Neuronal stem cell (in vitro differentiated cells): Measurements from ENCODE around the gene SLC25A10.
"Not testable (repeated sequence)": the region's sequence is repeated elsewhere in the genome, so short reads cannot be mapped to it uniquely, and the experiment has no call there.

Experiments used
- DNase-seq: peaks from one replicate; pipeline ENCODE4 v3.0.0-alpha.2; 2013; ENCODE audit warnings: low spot score
- H2AFZ ChIP-seq: one replicate; pipeline ENCODE4 v1.6.1; 2013; ENCODE audit warnings: mild to moderate bottlenecking, low read length, inconsistent platforms
- H2AK5ac ChIP-seq: 2 replicates; pipeline ENCODE4 v1.6.1; 2013; ENCODE audit warnings: low read depth, mild to moderate bottlenecking, inconsistent platforms, low read length, moderate library complexity, mixed read lengths
- H2BK120ac ChIP-seq: 2 replicates; pipeline ENCODE4 v1.6.1; 2013; ENCODE audit warnings: low read depth, mild to moderate bottlenecking, inconsistent platforms, low read length, moderate library complexity, mixed read lengths
- H2BK12ac ChIP-seq: one replicate; pipeline ENCODE4 v1.6.1; 2013; ENCODE audit warnings: low read length, inconsistent platforms
- H2BK15ac ChIP-seq: 2 replicates; pipeline ENCODE4 v1.6.1; 2013; ENCODE audit warnings: mild to moderate bottlenecking, low read length, inconsistent platforms, mixed read lengths
- H2BK5ac ChIP-seq: one replicate; pipeline ENCODE4 v1.6.1; 2013; ENCODE audit warnings: inconsistent platforms, mild to moderate bottlenecking, low read length, moderate library complexity
- H3K14ac ChIP-seq: one replicate; pipeline ENCODE4 v1.6.1; 2013; ENCODE audit warnings: low read length, inconsistent platforms
- H3K18ac ChIP-seq: 2 replicates; pipeline ENCODE4 v1.6.1; 2013; ENCODE audit warnings: low read length, inconsistent platforms
- H3K23ac ChIP-seq: 2 replicates; pipeline ENCODE4 v1.6.1; 2013; ENCODE audit warnings: low read depth, mild to moderate bottlenecking, mixed read lengths, low read length, inconsistent platforms; ENCODE audit not compliant: poor library complexity
- H3K27ac ChIP-seq: replicated peaks from 3 replicates; pipeline ENCODE4 v1.5.1; 2013; ENCODE audit warnings: low read length, inconsistent platforms
- H3K27me3 ChIP-seq, 3 experiments: 2 replicates each; pipeline ENCODE4 v1.6.1; 2013; ENCODE audit warnings: low read length in 3 of 3, mild to moderate bottlenecking in 2 of 3, inconsistent platforms in 1 of 3, low read depth in 1 of 3, mixed read lengths in 1 of 3, moderate library complexity in 1 of 3; ENCODE audit not compliant: control insufficient read depth in 3 of 3, insufficient read depth in 3 of 3
- H3K36me3 ChIP-seq, 2 donors: replicated peaks in 1 of 2; 2 replicates each; pipeline ENCODE4 v1.6.1; 2013; ENCODE audit warnings: low read length in 2 of 2; ENCODE audit not compliant: control insufficient read depth in 2 of 2, insufficient read depth in 2 of 2
- H3K4ac ChIP-seq: 2 replicates; pipeline ENCODE4 v1.6.1; 2013; ENCODE audit warnings: inconsistent platforms, mild to moderate bottlenecking, low read length, moderate library complexity
- H3K4me1 ChIP-seq, 2 donors: 1 replicate in 1 of 2; 2 replicates in 1 of 2; pipeline ENCODE4 v1.6.1; 2013; ENCODE audit warnings: low read length in 2 of 2, low read depth in 1 of 2; ENCODE audit not compliant: control insufficient read depth in 2 of 2, insufficient read depth in 1 of 2
- H3K4me2 ChIP-seq: one replicate; pipeline ENCODE4 v1.6.1; 2013; ENCODE audit warnings: mild to moderate bottlenecking, low read length, inconsistent platforms; ENCODE audit not compliant: insufficient read depth, poor library complexity, severe bottlenecking
- H3K4me3 ChIP-seq, 2 donors: 2 replicates each; pipeline ENCODE4 v1.5.1; 2013; ENCODE audit warnings: low read length in 2 of 2, mild to moderate bottlenecking in 2 of 2, inconsistent platforms in 1 of 2, moderate library complexity in 1 of 2
- H3K79me1 ChIP-seq: one replicate; pipeline ENCODE4 v1.6.1; 2013; ENCODE audit warnings: low read depth, mild to moderate bottlenecking, inconsistent platforms, low read length, moderate library complexity
- H3K9ac ChIP-seq: one replicate; pipeline ENCODE4 v1.6.1; 2013; ENCODE audit warnings: mild to moderate bottlenecking, low read depth, low read length, inconsistent platforms; ENCODE audit not compliant: poor library complexity
- H3K9me3 ChIP-seq, 2 donors: replicated peaks in 1 of 2; 2 replicates each; pipeline versions ENCODE3 to v1.6.1; 2013; ENCODE audit warnings: low read length in 2 of 2, mild to moderate bottlenecking in 2 of 2, inconsistent platforms in 1 of 2, low read depth in 1 of 2, mixed read lengths in 1 of 2, moderate library complexity in 1 of 2; ENCODE audit not compliant: control insufficient read depth in 2 of 2, insufficient read depth in 1 of 2
- H4K8ac ChIP-seq: one replicate; pipeline ENCODE4 v1.6.1; 2013; ENCODE audit warnings: low read depth, mild to moderate bottlenecking, inconsistent platforms, low read length, moderate library complexity
- H4K91ac ChIP-seq: one replicate; pipeline ENCODE4 v1.6.1; 2013; ENCODE audit warnings: low read length, low read depth, mild to moderate bottlenecking, inconsistent platforms; ENCODE audit not compliant: poor library complexity
- whole genome bisulfite sequencing, 2 donors: extraction: QIAGEN DNeasy Blood & Tissue Kit; methylation state at CpG; one replicate each; pipeline ENCODE4 v1.1.7; 2013; ENCODE audit warnings: missing lambda C conversion rate in 2 of 2, mixed read lengths in 1 of 2; ENCODE audit not compliant: insufficient read length in 2 of 2, insufficient replicate concordance in 1 of 2; ENCODE audit errors: extremely low coverage in 2 of 2; 5-methylcytosine and 5-hydroxymethylcytosine counted together

SLC25A10 gene

DNA sequence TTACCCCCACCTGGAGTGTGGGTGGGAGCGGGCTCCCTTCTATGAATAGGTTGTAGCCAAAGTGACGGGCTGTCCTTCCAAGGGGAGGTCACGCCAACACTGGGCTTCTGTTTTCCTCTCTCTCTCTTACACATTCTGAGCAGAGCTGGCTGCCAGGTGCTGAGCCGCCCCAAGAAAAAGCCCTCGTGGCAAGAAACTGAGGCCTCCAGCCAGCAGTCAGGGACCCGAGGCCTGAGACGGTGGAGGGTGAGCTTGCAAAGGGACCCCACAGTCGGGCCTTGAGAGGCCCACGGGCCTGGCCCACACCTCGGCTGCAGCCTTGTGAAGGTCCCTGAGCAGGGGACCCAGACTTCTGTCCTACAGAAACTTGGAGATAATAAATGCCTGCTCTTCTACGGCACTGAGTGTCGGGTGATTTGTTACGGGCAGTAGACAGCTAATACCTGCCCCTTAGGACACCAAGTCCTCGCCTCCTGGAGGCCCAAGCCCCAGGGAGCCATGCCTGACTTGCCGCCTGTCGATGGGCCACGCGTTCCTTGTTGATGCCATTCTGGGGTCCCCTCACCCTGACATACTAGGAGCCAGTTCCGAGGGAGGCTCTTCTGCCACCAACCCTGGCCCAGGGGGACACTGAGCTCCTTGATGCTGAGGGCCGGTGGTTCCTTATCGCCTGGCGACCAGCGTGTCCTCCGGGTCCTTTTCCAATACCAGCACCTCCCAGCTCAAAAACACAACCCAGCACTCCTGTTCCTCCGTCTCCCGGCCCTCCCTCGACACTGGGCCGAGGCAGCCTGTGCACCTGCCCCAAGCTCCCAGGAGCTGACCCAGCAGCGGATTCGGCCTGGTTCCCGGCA lies 26.1 kb downstream of the SLC25A10 start:
- Histone ChIP-seq H3K23ac (no peak overlapping the region), H3K9ac (no peak overlapping the region)

DNA sequence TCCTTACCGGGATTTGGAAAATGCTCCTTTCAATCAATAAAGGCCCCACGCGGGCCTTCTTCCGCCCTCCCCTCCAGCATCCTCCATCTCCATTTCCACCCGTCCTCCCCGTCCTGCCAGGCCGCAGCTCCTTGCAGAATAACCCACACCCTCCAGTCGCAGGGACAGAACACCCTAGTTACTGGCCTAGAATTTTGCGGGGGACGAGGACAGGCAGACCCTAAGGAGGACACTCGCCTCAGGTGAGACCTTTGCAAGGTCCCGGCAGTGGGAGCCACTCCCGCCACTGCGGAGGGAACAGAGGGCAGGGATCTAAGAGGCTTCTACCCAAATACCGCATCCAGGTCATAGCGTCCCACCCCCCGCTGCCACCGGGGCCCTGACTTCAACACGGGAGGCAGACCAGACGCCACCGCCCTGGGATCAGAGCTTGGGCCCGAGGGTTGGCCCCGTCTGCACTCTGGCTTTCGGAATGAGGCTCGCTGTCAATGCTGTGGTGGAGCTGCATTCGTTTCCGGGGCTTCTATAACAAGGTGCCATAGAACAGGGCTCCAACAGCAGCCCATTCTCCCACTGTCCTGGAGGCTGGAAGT lies 26.8 kb downstream of the SLC25A10 start:
- Histone ChIP-seq H2AFZ (no peak overlapping the region), H2BK15ac (peak overlapping the region; percentile 49), H3K4me3 (no peak overlapping the region), H3K4me1 (no peaks in the 10 kb centered on the region), H3K36me3 (no peaks in the 10 kb centered on the region), H3K14ac (peak overlapping the region; percentile 38), H2BK5ac (peak overlapping the region; percentile 75), H3K23ac (no peak overlapping the region), H3K79me1 (no peaks in the 10 kb centered on the region), H2BK12ac (no peak overlapping the region), H3K4ac (no peak overlapping the region), H2BK120ac (no peak overlapping the region), H3K4me2 (no peak overlapping the region), H3K27ac (no peak overlapping the region), H4K8ac (no peak overlapping the region), H3K27me3 (peaks cover 0 to 43% (median 0%) of the 10 kb centered on the region in 3 experiments), H3K9me3 (peaks cover 0 to 2% of the 10 kb centered on the region in 2 donors), H3K18ac (no peak overlapping the region), H2AK5ac (peak overlapping the region; percentile 25), H3K9ac (peak overlapping the region; percentile 70), H4K91ac (no peak overlapping the region)
- no CpG with 5 or more reads among the region's 27 CpGs for WGBS, 2 donors
- no peak for DNase-seq

More for the DNA sequence above, 26.1 kb downstream of the SLC25A10 start:
- Histone ChIP-seq H2AK5ac (peak overlapping the region; percentile 25), H3K4me1 (no peaks in the 10 kb centered on the region), H2BK120ac (no peak overlapping the region), H2BK15ac (no peak overlapping the region), H3K4ac (no peak overlapping the region), H3K14ac (no peak overlapping the region), H3K27ac (no peak overlapping the region), H3K4me3 (no peak overlapping the region), H4K8ac (no peak overlapping the region), H3K4me2 (no peak overlapping the region), H3K36me3 (no peaks in the 10 kb centered on the region), H3K18ac (no peak overlapping the region), H3K79me1 (no peaks in the 10 kb centered on the region), H2BK12ac (peak overlapping the region; percentile 41), H2AFZ (no peak overlapping the region), H3K27me3 (peaks cover 0 to 48% (median 0%) of the 10 kb centered on the region in 3 experiments), H3K9me3 (peaks cover 0 to 2% of the 10 kb centered on the region in 2 donors), H2BK5ac (peak overlapping the region; percentile 75), H4K91ac (no peak overlapping the region)
- whole genome bisulfite sequencing, 2 donors, result no CpG with 5 or more reads among the region's 31 CpGs
- DNase-seq, result no peak

DNA sequence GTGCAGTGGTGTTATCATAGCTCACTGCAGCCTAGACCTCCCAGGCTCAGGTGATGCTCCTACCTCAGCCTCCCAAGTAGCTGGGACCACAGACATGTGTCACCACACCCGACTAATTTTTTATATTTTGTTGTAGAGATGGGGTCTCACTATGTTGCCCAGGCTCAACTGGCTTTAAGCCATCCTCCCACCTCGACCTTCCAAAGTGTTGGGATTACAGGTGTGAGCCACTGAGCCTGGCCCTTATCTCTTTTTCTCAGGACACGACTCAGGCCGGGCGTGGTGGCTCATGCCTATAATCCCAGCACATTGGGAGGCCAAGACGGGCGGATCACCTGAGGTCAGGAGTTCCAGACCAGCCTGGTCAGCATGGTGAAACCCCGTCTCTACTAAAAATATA lies 27.5 kb downstream of the SLC25A10 start:
- WGBS, 2 donors, result no CpG with 5 or more reads among the region's 8 CpGs
- not testable (repeated sequence) for H3K4me1 ChIP-seq, H2BK5ac ChIP-seq, H2BK120ac ChIP-seq, H4K8ac ChIP-seq, H2AFZ ChIP-seq, H2BK12ac ChIP-seq, H3K18ac ChIP-seq, H2AK5ac ChIP-seq, H3K4me3 ChIP-seq, H3K36me3 ChIP-seq, H3K14ac ChIP-seq, H3K4me2 ChIP-seq, H4K91ac ChIP-seq, H3K79me1 ChIP-seq, H3K9ac ChIP-seq, H3K4ac ChIP-seq, H3K27ac ChIP-seq, H2BK15ac ChIP-seq, H3K23ac ChIP-seq, DNase-seq, H3K9me3 ChIP-seq
- H3K27me3 ChIP-seq, result peaks cover 0 to 37% (median 0%) of the 10 kb centered on the region in 3 experiments

DNA sequence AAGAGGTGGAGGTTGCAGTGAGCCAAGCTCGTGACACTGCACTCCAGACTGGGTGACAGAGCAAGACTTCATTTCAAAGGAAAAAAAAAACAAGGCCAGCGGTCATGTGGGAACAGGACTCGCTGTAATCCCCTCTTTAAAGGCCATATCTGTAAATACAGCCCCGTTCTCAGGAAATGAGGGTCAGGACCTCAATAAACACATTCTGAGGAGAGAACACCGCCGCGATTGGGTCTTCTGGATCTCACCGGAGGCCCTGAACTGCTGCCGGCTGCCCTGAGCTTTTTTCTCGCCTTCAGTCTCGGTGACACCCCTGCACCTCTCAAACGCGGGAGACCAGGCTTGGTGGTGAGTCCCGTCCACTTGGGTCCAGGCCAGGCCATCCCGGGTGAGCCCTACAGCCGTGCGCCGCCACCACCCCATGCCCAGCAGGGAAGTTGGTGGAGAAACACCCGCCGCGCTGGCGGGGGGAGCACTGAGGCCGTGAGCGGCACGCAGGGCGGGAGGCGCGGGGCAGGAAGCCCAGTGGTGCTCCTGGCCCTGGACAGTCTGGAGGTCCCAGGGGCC lies 28.4 kb downstream of the SLC25A10 start:
- Histone ChIP-seq H3K4me2 (no peak overlapping the region), H3K9me3 (peaks cover 0 to 2% of the 10 kb centered on the region in 2 donors), H3K9ac (no peak overlapping the region), H3K14ac (no peak overlapping the region), H3K36me3 (no peaks in the 10 kb centered on the region), H2BK12ac (peak overlapping the region; percentile 84), H3K4ac (no peak overlapping the region), H2AFZ (no peak overlapping the region), H3K4me1 (no peaks in the 10 kb centered on the region), H3K27ac (no peak overlapping the region), H3K23ac (no peak overlapping the region), H4K91ac (no peak overlapping the region), H3K18ac (no peak overlapping the region), H2BK120ac (no peak overlapping the region), H2AK5ac (peak overlapping the region; percentile 25), H3K27me3 (peaks cover 0 to 29% (median 0%) of the 10 kb centered on the region in 3 experiments), H2BK5ac (no peak overlapping the region), H2BK15ac (no peak overlapping the region), H3K79me1 (no peaks in the 10 kb centered on the region), H3K4me3 (no peak overlapping the region), H4K8ac (no peak overlapping the region)
- no CpG with 5 or more reads among the region's 28 CpGs for WGBS, 2 donors
- DNase-seq, result no peak
